Trophoblast cell (in vitro differentiated cells and primary cell): Measurements from ENCODE around the gene UNC45A.
A peak's percentile ranks its signal among the peaks of the same experiment; 100 is the strongest.

Experiments
- DNase-seq, 2 donors: peaks; one replicate each; pipeline ENCODE4 v3.0.0-alpha.2; 2016
- H2AFZ ChIP-seq: 2 replicates; pipeline ENCODE4 v1.6.1; 2013; ENCODE audit warnings: low read length, moderate library complexity, mild to moderate bottlenecking; ENCODE audit not compliant: insufficient read depth, poor library complexity
- H2AK5ac ChIP-seq: 2 replicates; pipeline ENCODE4 v1.6.1; 2013; ENCODE audit warnings: mild to moderate bottlenecking, low read length
- H2BK120ac ChIP-seq: 2 replicates; pipeline ENCODE4 v1.6.1; 2013; ENCODE audit warnings: low read length, mild to moderate bottlenecking, moderate library complexity; ENCODE audit not compliant: insufficient read depth, poor library complexity
- H2BK12ac ChIP-seq: 2 replicates; pipeline ENCODE4 v1.6.1; 2013; ENCODE audit warnings: mild to moderate bottlenecking, low read length, moderate library complexity
- H2BK5ac ChIP-seq: 2 replicates; pipeline ENCODE4 v1.6.1; 2013; ENCODE audit warnings: low read length, low read depth, moderate library complexity, mild to moderate bottlenecking; ENCODE audit not compliant: poor library complexity
- H3K14ac ChIP-seq: 2 replicates; pipeline ENCODE4 v1.6.1; 2013; ENCODE audit warnings: mild to moderate bottlenecking, low read length
- H3K18ac ChIP-seq: 2 replicates; pipeline ENCODE4 v1.6.1; 2013; ENCODE audit warnings: mild to moderate bottlenecking, low read length
- H3K23ac ChIP-seq: 2 replicates; pipeline ENCODE4 v1.6.1; 2013; ENCODE audit warnings: low read length
- H3K27ac ChIP-seq: 2 replicates; pipeline ENCODE4 v1.5.1; 2013; ENCODE audit warnings: low read depth, mild to moderate bottlenecking, inconsistent platforms, low read length, moderate library complexity
- H3K27me3 ChIP-seq: 2 replicates; pipeline ENCODE4 v1.6.1; 2013; ENCODE audit warnings: inconsistent platforms, mild to moderate bottlenecking, low read length, moderate library complexity; ENCODE audit not compliant: insufficient read depth
- H3K36me3 ChIP-seq, 2 experiments: 1 replicate in 1 of 2; 2 replicates in 1 of 2; pipeline ENCODE4 v1.6.1; 2013; ENCODE audit warnings: low read length in 2 of 2, mild to moderate bottlenecking in 2 of 2, moderate library complexity in 1 of 2; ENCODE audit not compliant: insufficient read depth in 2 of 2, control insufficient read depth in 1 of 2
- H3K4ac ChIP-seq: 2 replicates; pipeline ENCODE4 v1.6.1; 2013; ENCODE audit warnings: low read depth, mild to moderate bottlenecking, low read length, moderate library complexity
- H3K4me1 ChIP-seq, 2 experiments: 1 replicate in 1 of 2; 2 replicates in 1 of 2; pipeline ENCODE4 v1.6.1; 2013; ENCODE audit warnings: low read length in 2 of 2, mild to moderate bottlenecking in 2 of 2, moderate library complexity in 1 of 2; ENCODE audit not compliant: insufficient read depth in 2 of 2, control insufficient read depth in 1 of 2
- H3K4me2 ChIP-seq: 2 replicates; pipeline ENCODE4 v1.6.1; 2013; ENCODE audit warnings: inconsistent platforms, mild to moderate bottlenecking, low read length, moderate library complexity
- H3K4me3 ChIP-seq: 2 replicates; pipeline ENCODE4 v1.5.1; 2013; ENCODE audit warnings: mild to moderate bottlenecking, low read depth, low read length, inconsistent platforms
- H3K79me1 ChIP-seq: one replicate; pipeline ENCODE4 v1.6.1; 2013; ENCODE audit warnings: low read length
- H3K79me2 ChIP-seq: 2 replicates; pipeline ENCODE4 v1.6.1; 2013; ENCODE audit warnings: low read length, mild to moderate bottlenecking; ENCODE audit not compliant: control insufficient read depth, insufficient read depth, poor library complexity
- H3K9ac ChIP-seq: 2 replicates; pipeline ENCODE4 v1.6.1; 2013; ENCODE audit warnings: mild to moderate bottlenecking, low read length
- H3K9me3 ChIP-seq: 2 replicates; pipeline ENCODE4 v1.6.1; 2013; ENCODE audit warnings: low read depth, mild to moderate bottlenecking, control low read depth, inconsistent platforms, low read length; ENCODE audit not compliant: insufficient read depth
- H4K12ac ChIP-seq: 2 replicates; pipeline ENCODE4 v1.6.1; 2013; ENCODE audit warnings: low read depth, mild to moderate bottlenecking, low read length, moderate library complexity
- H4K8ac ChIP-seq: 2 replicates; pipeline ENCODE4 v1.6.1; 2013; ENCODE audit warnings: low read depth, mild to moderate bottlenecking, low read length, moderate library complexity
- H4K91ac ChIP-seq: one replicate; pipeline ENCODE4 v1.6.1; 2013; ENCODE audit warnings: low read depth, mild to moderate bottlenecking, low read length, moderate library complexity
- WGBS: extraction: QIAGEN DNeasy Blood & Tissue Kit; methylation state at CpG from one replicate; pipeline ENCODE4 v1.1.7; 2013; ENCODE audit warnings: missing lambda C conversion rate; ENCODE audit not compliant: insufficient read length, insufficient coverage; ENCODE audit errors: extremely low coverage; 5-methylcytosine and 5-hydroxymethylcytosine counted together

UNC45A gene

DNA sequence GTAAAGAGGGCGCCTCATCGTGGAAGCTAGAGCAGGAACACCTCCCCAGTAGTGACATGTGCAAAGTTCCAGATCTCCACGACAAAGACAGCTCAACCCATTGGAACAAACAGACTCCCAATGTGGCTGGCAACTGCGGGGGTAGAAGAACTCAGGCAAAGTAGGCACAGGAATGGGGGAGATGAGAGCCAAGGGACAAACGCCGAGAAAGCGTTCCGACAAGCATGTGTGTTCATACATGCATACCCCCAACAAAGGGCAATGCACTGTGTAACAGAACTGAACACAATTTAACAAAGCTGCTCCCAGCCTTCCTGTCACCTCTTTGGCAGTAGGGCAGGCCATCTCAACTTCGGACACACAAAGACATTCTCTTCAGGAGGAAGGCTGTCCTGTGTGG is 31.2 kb downstream of the UNC45A start:
- H3K4ac ChIP-seq, result no peak overlapping the region
- H3K9me3 ChIP-seq, result peaks cover 4% of the 10 kb centered on the region
- H3K4me3 ChIP-seq, result no peak overlapping the region
- H3K4me1 ChIP-seq, result no peaks in the 10 kb centered on the region
- no peak overlapping the region for H2BK120ac ChIP-seq
- no peak overlapping the region for H2AK5ac ChIP-seq
- H3K79me2 ChIP-seq, result no peaks in the 10 kb centered on the region
- no peak overlapping the region for H2BK5ac ChIP-seq
- no peak overlapping the region for H3K14ac ChIP-seq
- no peak for DNase-seq
- H4K91ac ChIP-seq, result no peak overlapping the region
- no peak overlapping the region for H3K27ac ChIP-seq
- no peak overlapping the region for H4K8ac ChIP-seq
- H3K18ac ChIP-seq, result no peak overlapping the region
- H2BK12ac ChIP-seq, result no peak overlapping the region
- no peaks in the 10 kb centered on the region for H3K27me3 ChIP-seq
- H3K23ac ChIP-seq, result no peak overlapping the region
- no peaks in the 10 kb centered on the region for H3K79me1 ChIP-seq
- peaks cover 34 to 57% of the 10 kb centered on the region in 2 experiments for H3K36me3 ChIP-seq
- H4K12ac ChIP-seq, result no peak overlapping the region
- no peak overlapping the region for H3K9ac ChIP-seq
- no CpG with 5 or more reads among the region's 9 CpGs for WGBS
- no peak overlapping the region for H3K4me2 ChIP-seq
- no peak overlapping the region for H2AFZ ChIP-seq

DNA sequence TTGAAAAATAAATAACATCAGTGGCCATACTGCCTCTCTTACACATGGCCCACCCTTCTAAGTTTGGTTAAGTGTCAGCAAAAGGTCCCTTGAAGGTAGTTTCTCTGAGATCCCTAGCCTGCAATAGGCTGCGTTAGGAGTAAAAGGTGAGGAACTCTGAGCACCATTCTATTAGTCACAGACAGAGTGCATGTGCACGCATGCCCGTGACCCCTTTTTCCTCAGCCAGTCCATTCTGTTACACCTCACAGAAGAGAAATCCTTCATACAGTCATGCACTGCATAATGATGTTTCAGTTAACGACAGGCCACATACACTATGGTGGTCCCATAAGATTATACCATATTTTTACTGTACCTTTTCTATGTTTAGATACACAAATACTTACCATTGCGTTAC is 32.1 kb downstream of the UNC45A start:
- WGBS, result no CpG with 5 or more reads among the region's 5 CpGs

GRCh38 chr15:90968434-90968833 is 33.3 kb downstream of the UNC45A start:
- Histone ChIP-seq H3K4ac (no peak overlapping the region), H3K18ac (no peak overlapping the region), H3K27ac (no peak overlapping the region), H4K91ac (no peak overlapping the region), H2AFZ (no peak overlapping the region), H3K23ac (no peak overlapping the region), H3K36me3 (peaks cover 35 to 63% of the 10 kb centered on the region in 2 experiments), H3K4me3 (no peak overlapping the region), H4K12ac (no peak overlapping the region), H3K9me3 (peaks cover 4% of the 10 kb centered on the region), H2BK120ac (no peak overlapping the region), H3K4me2 (no peak overlapping the region), H3K4me1 (no peaks in the 10 kb centered on the region), H4K8ac (no peak overlapping the region), H3K9ac (no peak overlapping the region), H2BK5ac (no peak overlapping the region), H3K79me1 (no peaks in the 10 kb centered on the region), H2BK12ac (no peak overlapping the region), H3K27me3 (no peaks in the 10 kb centered on the region), H3K14ac (no peak overlapping the region), H2AK5ac (no peak overlapping the region), H3K79me2 (no peaks in the 10 kb centered on the region)
- peak in 1 of 2 donors; percentile 26 for DNase-seq
- WGBS, result no CpG with 5 or more reads among the region's 1 CpG

More for the DNA sequence above, 32.1 kb downstream of the UNC45A start:
- no peaks in the 10 kb centered on the region for H3K79me1 ChIP-seq
- no peak overlapping the region for H2AK5ac ChIP-seq
- H3K9ac ChIP-seq, result no peak overlapping the region
- peaks cover 30 to 52% of the 10 kb centered on the region in 2 experiments for H3K36me3 ChIP-seq
- DNase-seq, result no peak
- no peak overlapping the region for H3K4ac ChIP-seq
- H3K27me3 ChIP-seq, result no peaks in the 10 kb centered on the region
- H3K4me1 ChIP-seq, result no peaks in the 10 kb centered on the region
- no peak overlapping the region for H2BK5ac ChIP-seq
- H3K23ac ChIP-seq, result no peak overlapping the region
- H4K8ac ChIP-seq, result no peak overlapping the region
- no peak overlapping the region for H3K4me3 ChIP-seq
- no peak overlapping the region for H3K27ac ChIP-seq
- no peak overlapping the region for H3K4me2 ChIP-seq
- H2BK12ac ChIP-seq, result no peak overlapping the region
- H3K79me2 ChIP-seq, result no peaks in the 10 kb centered on the region
- peaks cover 4% of the 10 kb centered on the region for H3K9me3 ChIP-seq
- H3K18ac ChIP-seq, result no peak overlapping the region
- no peak overlapping the region for H4K12ac ChIP-seq
- H4K91ac ChIP-seq, result no peak overlapping the region
- H3K14ac ChIP-seq, result no peak overlapping the region
- no peak overlapping the region for H2AFZ ChIP-seq
- no peak overlapping the region for H2BK120ac ChIP-seq

GRCh38 chr15:90970274-90970673 is 35.2 kb downstream of the UNC45A start:
- no peak overlapping the region for H2AK5ac ChIP-seq

More at GRCh38 chr15:90970274-90970673, 35.2 kb downstream of the UNC45A start:
- Histone ChIP-seq H3K9ac (no peak overlapping the region), H3K79me2 (no peaks in the 10 kb centered on the region), H3K27me3 (no peaks in the 10 kb centered on the region), H3K79me1 (no peaks in the 10 kb centered on the region), H3K14ac (no peak overlapping the region), H3K18ac (no peak overlapping the region), H3K4ac (no peak overlapping the region), H3K4me1 (no peaks in the 10 kb centered on the region), H3K4me3 (no peak overlapping the region), H4K12ac (no peak overlapping the region), H3K23ac (no peak overlapping the region), H2BK5ac (no peak overlapping the region), H4K8ac (no peak overlapping the region), H2BK12ac (no peak overlapping the region), H3K36me3 (peaks cover 40 to 77% of the 10 kb centered on the region in 2 experiments), H2BK120ac (no peak overlapping the region), H3K27ac (no peak overlapping the region), H3K4me2 (no peak overlapping the region), H3K9me3 (peaks cover 4% of the 10 kb centered on the region), H2AFZ (no peak overlapping the region), H4K91ac (no peak overlapping the region)
- no CpG with 5 or more reads among the region's 7 CpGs for WGBS
- no peak for DNase-seq
